IPS-18a (cell line): ENCODE data around the gene SLC39A11.

Experiments used
- H3K27ac ChIP-seq: one replicate; pipeline ENCODE4 v1.5.1; 2013; ENCODE audit warnings: low read length
- H3K27me3 ChIP-seq: one replicate; pipeline ENCODE4 v1.6.1; 2013; ENCODE audit warnings: mild to moderate bottlenecking, low read length; ENCODE audit not compliant: control insufficient read depth, insufficient read depth
- H3K36me3 ChIP-seq: one replicate; pipeline ENCODE4 v1.6.1; 2013; ENCODE audit warnings: low read depth, low read length; ENCODE audit not compliant: control insufficient read depth
- H3K4me1 ChIP-seq: one replicate; pipeline ENCODE4 v1.6.1; 2013; ENCODE audit warnings: low read depth, low read length; ENCODE audit not compliant: control insufficient read depth
- H3K4me3 ChIP-seq: one replicate; pipeline ENCODE4 v1.5.1; 2013; ENCODE audit warnings: low read length
- H3K9ac ChIP-seq: one replicate; pipeline ENCODE4 v1.6.1; 2013; ENCODE audit warnings: mild to moderate bottlenecking, low read length, moderate library complexity
- H3K9me3 ChIP-seq: one replicate; pipeline ENCODE4 v1.6.1; 2013; ENCODE audit warnings: low read depth, low read length; ENCODE audit not compliant: control insufficient read depth

Gene SLC39A11

DNA sequence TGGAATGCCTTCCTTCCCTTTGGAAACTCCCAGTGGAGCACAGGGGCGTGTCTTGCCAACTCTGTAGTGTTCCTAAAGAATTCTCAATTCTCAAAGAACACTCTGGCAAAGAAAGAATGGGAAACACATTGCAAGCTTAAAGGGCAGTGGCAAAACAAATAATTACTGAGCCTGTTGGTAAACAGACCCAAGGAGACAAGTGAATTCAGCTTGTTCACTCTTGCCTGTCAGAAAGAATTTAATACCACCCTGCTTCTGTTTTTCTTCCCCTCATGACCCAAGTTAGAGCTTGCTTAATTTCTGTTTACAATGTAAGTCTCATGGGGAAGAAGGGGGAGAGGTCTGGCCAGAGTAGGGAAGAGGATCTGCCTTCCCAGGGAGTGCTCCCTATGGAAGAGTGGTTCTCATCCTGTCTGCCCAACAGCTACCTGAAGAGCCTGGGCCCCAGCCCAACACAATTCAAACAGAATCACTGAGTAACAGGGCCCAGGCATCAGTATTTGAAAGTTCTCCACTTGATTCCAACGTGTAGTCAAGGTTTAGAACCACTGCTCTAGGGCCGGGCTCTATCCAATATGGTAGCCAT is 386.0 kb downstream of the SLC39A11 start:
- H3K9ac ChIP-seq, result no peak overlapping the region
- H3K4me3 ChIP-seq, result no peak overlapping the region
- H3K4me1 ChIP-seq, result no peaks in the 10 kb centered on the region
- no peaks in the 10 kb centered on the region for H3K36me3 ChIP-seq
- H3K27me3 ChIP-seq, result no peaks in the 10 kb centered on the region
- no peak overlapping the region for H3K27ac ChIP-seq
- H3K9me3 ChIP-seq, result no peaks in the 10 kb centered on the region

GRCh38 chr17:72705905-72706395 is 386.5 kb downstream of the SLC39A11 start:
- Histone ChIP-seq H3K9me3 (no peaks in the 10 kb centered on the region), H3K27ac (no peak overlapping the region), H3K27me3 (no peaks in the 10 kb centered on the region), H3K36me3 (no peaks in the 10 kb centered on the region), H3K4me1 (no peaks in the 10 kb centered on the region), H3K9ac (no peak overlapping the region), H3K4me3 (no peak overlapping the region)

GRCh38 chr17:72702998-72703397 is 389.5 kb downstream of the SLC39A11 start:
- Histone ChIP-seq H3K9me3 (no peaks in the 10 kb centered on the region), H3K36me3 (no peaks in the 10 kb centered on the region), H3K4me1 (no peaks in the 10 kb centered on the region), H3K27me3 (no peaks in the 10 kb centered on the region), H3K4me3 (no peak overlapping the region), H3K27ac (no peak overlapping the region), H3K9ac (no peak overlapping the region)

GRCh38 chr17:72702136-72702735 is 390.3 kb downstream of the SLC39A11 start:
- Histone ChIP-seq H3K27me3 (no peaks in the 10 kb centered on the region), H3K4me1 (no peaks in the 10 kb centered on the region), H3K36me3 (no peaks in the 10 kb centered on the region), H3K9ac (no peak overlapping the region), H3K27ac (no peak overlapping the region), H3K4me3 (no peak overlapping the region), H3K9me3 (no peaks in the 10 kb centered on the region)

GRCh38 chr17:72700226-72700625 is 392.3 kb downstream of the SLC39A11 start:
- H3K4me1 ChIP-seq, result no peaks in the 10 kb centered on the region
- no peak overlapping the region for H3K27ac ChIP-seq
- no peaks in the 10 kb centered on the region for H3K9me3 ChIP-seq
- H3K27me3 ChIP-seq, result no peaks in the 10 kb centered on the region
- H3K4me3 ChIP-seq, result no peak overlapping the region
- no peaks in the 10 kb centered on the region for H3K36me3 ChIP-seq
- no peak overlapping the region for H3K9ac ChIP-seq

DNA sequence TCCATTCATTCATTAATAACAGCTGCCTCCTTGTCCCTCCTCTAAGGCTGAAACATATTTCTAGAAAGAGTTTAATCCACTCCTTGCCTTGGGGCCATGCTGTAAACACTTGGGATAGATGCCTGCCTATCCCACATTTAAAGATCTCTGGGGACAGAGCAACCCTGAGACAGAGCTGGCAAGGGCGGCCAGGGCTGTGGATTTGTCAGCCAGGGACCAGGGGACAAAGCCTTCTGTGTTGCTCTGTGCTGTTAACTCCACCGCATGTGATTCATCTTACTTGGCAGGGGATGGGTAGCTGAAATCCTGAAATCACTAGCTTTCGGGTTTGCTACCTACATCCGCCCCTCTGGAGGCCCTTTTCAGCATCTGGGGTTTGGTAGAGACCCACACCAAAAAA is 392.9 kb downstream of the SLC39A11 start:
- H3K4me3 ChIP-seq, result no peak overlapping the region
- H3K27ac ChIP-seq, result no peak overlapping the region
- H3K9me3 ChIP-seq, result no peaks in the 10 kb centered on the region
- no peaks in the 10 kb centered on the region for H3K36me3 ChIP-seq
- no peaks in the 10 kb centered on the region for H3K27me3 ChIP-seq
- H3K4me1 ChIP-seq, result no peaks in the 10 kb centered on the region
- no peak overlapping the region for H3K9ac ChIP-seq

DNA sequence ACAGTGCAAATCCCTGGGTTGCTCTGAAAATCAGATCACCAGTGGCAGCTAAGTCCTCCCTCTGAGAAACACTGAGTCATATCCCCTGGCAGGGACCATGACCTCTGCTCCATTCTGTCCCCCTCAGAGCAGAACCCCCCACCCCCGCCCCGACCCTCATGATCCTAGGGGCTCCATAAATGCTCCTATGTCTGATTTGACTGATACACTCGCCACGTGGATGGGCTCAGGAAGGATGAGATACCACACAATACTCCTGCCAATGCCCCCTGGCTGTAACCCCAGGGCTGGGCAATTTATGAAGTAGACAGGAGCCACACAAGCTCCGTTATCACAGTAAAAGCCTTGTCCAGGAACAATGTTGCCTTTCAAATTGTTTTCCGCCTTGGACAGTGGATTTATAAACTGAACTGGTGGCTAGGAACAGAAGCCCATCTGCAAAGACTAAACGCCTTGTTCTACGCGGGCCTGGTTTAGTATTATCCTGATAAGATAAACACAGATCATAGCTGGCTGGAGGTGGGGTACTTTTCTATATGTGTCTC is 394.8 kb downstream of the SLC39A11 start:
- H3K27me3 ChIP-seq, result no peaks in the 10 kb centered on the region
- no peak overlapping the region for H3K9ac ChIP-seq
- no peaks in the 10 kb centered on the region for H3K36me3 ChIP-seq
- H3K9me3 ChIP-seq, result no peaks in the 10 kb centered on the region
- H3K4me1 ChIP-seq, result no peaks in the 10 kb centered on the region
- H3K4me3 ChIP-seq, result no peak overlapping the region
- no peak overlapping the region for H3K27ac ChIP-seq

DNA sequence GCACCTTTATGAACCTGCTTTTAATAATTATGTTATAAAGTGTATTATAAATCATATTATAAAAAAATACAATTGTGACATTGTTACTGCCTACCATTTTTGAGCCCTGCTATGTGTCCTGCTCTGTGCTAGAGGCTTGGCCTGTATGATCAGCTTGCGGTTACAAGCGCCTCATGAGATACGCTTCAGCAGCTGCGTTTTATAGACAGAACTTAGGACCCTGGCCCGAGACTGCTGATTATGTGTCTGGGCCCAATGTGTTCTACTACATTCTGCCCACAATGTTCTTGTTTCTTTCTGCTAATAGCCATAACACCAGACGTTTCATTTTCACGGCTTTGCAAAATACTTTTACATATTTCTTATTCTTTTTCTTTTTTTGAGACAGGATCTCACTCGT is 395.8 kb downstream of the SLC39A11 start:
- Histone ChIP-seq H3K27ac (no peak overlapping the region), H3K9me3 (no peaks in the 10 kb centered on the region), H3K4me3 (no peak overlapping the region), H3K27me3 (no peaks in the 10 kb centered on the region), H3K9ac (no peak overlapping the region), H3K36me3 (no peaks in the 10 kb centered on the region), H3K4me1 (no peaks in the 10 kb centered on the region)

DNA sequence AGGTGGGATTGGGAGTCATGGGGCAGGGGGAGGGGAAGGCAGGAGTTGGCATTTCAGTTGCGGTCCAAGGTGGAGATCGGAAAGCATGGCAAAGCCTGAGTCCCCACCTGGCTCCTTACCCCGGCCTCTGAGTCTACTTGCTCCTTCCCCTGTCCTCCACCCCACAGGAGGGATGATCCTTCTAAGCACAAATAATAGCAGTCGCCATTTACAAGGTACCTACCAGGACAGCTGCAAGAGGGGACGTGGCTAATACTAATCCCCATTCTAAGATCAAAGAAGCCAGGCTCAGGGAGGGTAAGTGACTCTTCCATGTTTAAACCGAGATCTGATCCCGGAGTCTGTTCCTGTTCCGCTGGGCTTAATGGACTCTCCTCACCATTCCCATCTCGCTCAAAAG is 396.3 kb downstream of the SLC39A11 start:
- Histone ChIP-seq H3K4me3 (no peak overlapping the region), H3K27ac (no peak overlapping the region), H3K9ac (no peak overlapping the region), H3K4me1 (no peaks in the 10 kb centered on the region), H3K36me3 (no peaks in the 10 kb centered on the region), H3K27me3 (no peaks in the 10 kb centered on the region), H3K9me3 (no peaks in the 10 kb centered on the region)

DNA sequence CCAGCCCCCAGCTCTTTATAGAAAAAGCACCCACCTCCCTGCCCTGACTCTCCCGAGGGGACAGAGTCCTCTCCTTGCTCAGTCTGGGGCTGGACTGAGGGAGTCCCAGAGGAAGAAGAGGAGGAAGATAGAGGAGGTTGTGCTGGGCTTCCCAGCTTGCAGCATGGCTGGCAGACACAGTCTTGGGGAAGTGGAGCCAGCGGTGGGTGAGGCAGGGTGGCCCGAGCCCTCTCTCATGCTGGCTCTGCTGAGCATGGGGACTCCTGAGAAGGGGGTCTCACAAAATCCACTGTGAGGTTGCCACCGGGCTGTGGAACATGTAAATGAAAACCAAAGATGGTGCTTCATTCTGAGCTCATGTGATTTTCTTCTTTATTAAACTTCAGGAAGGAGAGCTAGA is 398.5 kb downstream of the SLC39A11 start:
- no peak overlapping the region for H3K27ac ChIP-seq
- no peaks in the 10 kb centered on the region for H3K4me1 ChIP-seq
- no peaks in the 10 kb centered on the region for H3K36me3 ChIP-seq
- no peak overlapping the region for H3K4me3 ChIP-seq
- H3K27me3 ChIP-seq, result no peaks in the 10 kb centered on the region
- no peaks in the 10 kb centered on the region for H3K9me3 ChIP-seq
- H3K9ac ChIP-seq, result no peak overlapping the region

- H3K9me3 ChIP-seq, result no peaks in the 10 kb centered on the region
- no peak overlapping the region for H3K4me3 ChIP-seq
- H3K27me3 ChIP-seq, result no peaks in the 10 kb centered on the region
- no peak overlapping the region for H3K9ac ChIP-seq
- H3K36me3 ChIP-seq, result no peaks in the 10 kb centered on the region
- no peaks in the 10 kb centered on the region for H3K4me1 ChIP-seq
- H3K27ac ChIP-seq, result no peak overlapping the region
Observed at GRCh38 chr17:72693151-72693878, 399.2 kb downstream of the SLC39A11 start.
